A549 (cell line): ENCODE results near the gene UBAC1.

ENCODE experiments used
- CTCF ChIP-seq: fragments of >200 bp; sonication (Bioruptor Twin); formaldehyde crosslinking; IDR thresholded peaks from 3 replicates; pipeline ENCODE4 v1.5.1; 2016
- EP300 ChIP-seq, 2 experiments: fragments of >200 bp; sonication (Bioruptor Twin); formaldehyde crosslinking; IDR thresholded peaks; 2 replicates in 1 of 2; 3 replicates in 1 of 2; pipeline ENCODE4 v1.6.1; 2016 to 2017
- ESRRA ChIP-seq: fragments of 150-350 bp; IDR thresholded peaks from 2 replicates; pipeline ENCODE4 v1.6.1; 2014; ENCODE audit warnings: mild to moderate bottlenecking, low read length, borderline replicate concordance
- HDAC2 ChIP-seq: fragments of 200-600 bp; sonication (generic); IDR thresholded peaks from 2 replicates; pipeline ENCODE4 v1.6.1; 2016
- MAFK ChIP-seq: fragments of 450-650 bp; IDR thresholded peaks from 2 replicates; pipeline ENCODE4 v1.6.1; 2014; ENCODE audit not compliant: partially characterized antibody
- MAZ ChIP-seq: fragments of 150-350 bp; IDR thresholded peaks from 2 replicates; pipeline ENCODE4 v1.6.1; 2014; ENCODE audit warnings: antibody characterized with exemption, low read depth, low read length, borderline replicate concordance
- NR3C1 ChIP-seq: fragments of >200 bp; sonication (Bioruptor Twin); formaldehyde crosslinking; IDR thresholded peaks from 3 replicates; pipeline ENCODE4 v1.6.1; 2017
- POLR2A ChIP-seq: IDR thresholded peaks from 2 replicates; pipeline ENCODE4 v1.6.1; 2012; ENCODE audit warnings: mild to moderate bottlenecking, low read length
- RAD21 ChIP-seq, 2 experiments: fragments of >200 bp in 1 of 2; sonication (Bioruptor Twin) in 1 of 2; formaldehyde crosslinking in 1 of 2; IDR thresholded peaks in 1 of 2; conservative IDR thresholded peaks in 1 of 2; 2 replicates in 1 of 2; 3 replicates in 1 of 2; pipeline ENCODE4 v1.6.1; 2012 to 2018; ENCODE audit warnings: inconsistent platforms in 1 of 2
- REST ChIP-seq: fragments of 200-600 bp; sonication (generic); IDR thresholded peaks from 2 replicates; pipeline ENCODE4 v1.6.1; 2016; ENCODE audit warnings: antibody characterized with exemption, mild to moderate bottlenecking, moderate library complexity
- RFX5 ChIP-seq: fragments of 450-650 bp; IDR thresholded peaks from 2 replicates; pipeline ENCODE4 v1.7.1; 2014; ENCODE audit warnings: antibody characterized with exemption, mild to moderate bottlenecking, moderate library complexity
- SMC3 ChIP-seq: fragments of >200 bp; sonication (Bioruptor Twin); formaldehyde crosslinking; IDR thresholded peaks from 3 replicates; pipeline ENCODE4 v1.6.1; 2018; ENCODE audit warnings: inconsistent platforms
- USF2 ChIP-seq: fragments of 450-650 bp; IDR thresholded peaks from 2 replicates; pipeline ENCODE4 v1.6.1; 2014; ENCODE audit warnings: antibody characterized with exemption
- TF ChIP-seq, protein P1 (sequence below): IDR thresholded peaks from 2 replicates; pipeline ENCODE4 v1.6.1; 2012

GRCh38 chr9:135928074-135928730, 33.0 kb downstream of the UBAC1 start:
- TF ChIP-seq POLR2A: no peak
- no peak for TF ChIP-seq RAD21 (conservative IDR thresholded peaks at IDR 0.05 in 1 of 2, IDR thresholded peaks at IDR 0.05 in 1 of 2)
- no peak for TF ChIP-seq CTCF
- no peak for TF ChIP-seq REST
- TF ChIP-seq SMC3: no peak
- no peak for TF ChIP-seq RFX5
- TF ChIP-seq USF2: no peak
- TF ChIP-seq HDAC2: no peak
- TF ChIP-seq, protein P1, sequence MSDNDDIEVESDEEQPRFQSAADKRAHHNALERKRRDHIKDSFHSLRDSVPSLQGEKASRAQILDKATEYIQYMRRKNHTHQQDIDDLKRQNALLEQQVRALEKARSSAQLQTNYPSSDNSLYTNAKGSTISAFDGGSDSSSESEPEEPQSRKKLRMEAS: no peak
- no peak for TF ChIP-seq EP300 (IDR thresholded peaks at IDR 0.05)
- no peak for TF ChIP-seq ESRRA
- TF ChIP-seq MAZ: no peak
- no peak for TF ChIP-seq NR3C1
- no peak for TF ChIP-seq MAFK
